ENCODE measurements around the gene MEI4. TPM values are rescaled to one million over a fixed set of nuclear protein-coding genes. Genes with fewer than 3 reads are reported as not detected.

The MEI4 gene
- total RNA-seq, 1 experiment from 2014 or later: 0.20 TPM

DNA sequence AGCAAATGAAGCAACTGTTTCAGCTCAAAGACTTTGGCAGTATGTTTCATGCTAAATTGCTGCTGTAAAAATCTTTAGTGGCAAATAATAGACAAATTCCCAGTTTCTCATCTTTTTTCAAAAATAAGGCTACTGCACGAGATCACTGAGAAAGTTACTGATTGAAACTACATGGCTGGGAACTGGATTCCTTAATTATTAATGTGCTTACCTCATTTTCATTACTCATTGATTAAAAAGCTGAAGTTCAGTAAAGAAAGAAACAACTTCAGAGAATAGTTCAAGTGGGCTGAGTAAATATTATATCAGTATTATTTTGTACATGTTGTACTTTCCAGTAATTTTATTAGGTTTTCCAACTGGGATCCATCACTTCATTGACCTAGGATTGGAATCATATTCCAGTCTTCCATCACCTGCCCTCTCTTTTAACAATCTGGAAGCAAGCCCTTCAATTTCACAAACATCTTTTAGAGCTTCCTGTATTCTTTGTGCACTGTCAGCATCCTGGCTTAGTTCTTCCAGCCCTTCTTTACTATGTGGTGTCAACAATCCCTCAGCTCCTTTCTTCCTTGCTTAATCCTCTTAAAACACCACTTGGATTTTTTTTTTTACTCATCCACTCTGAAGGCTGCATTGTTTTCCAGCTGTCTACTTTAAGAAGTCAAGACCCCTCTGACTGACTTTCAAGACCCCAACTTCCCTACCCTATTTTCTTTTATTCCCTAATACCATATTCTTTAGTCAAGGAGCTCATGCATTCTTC lies 4.3 kb downstream of the MEI4 start:
- Mint-ChIP-seq H3K4me1 (no peaks in the 10 kb centered on the region), H3K27ac (no peak overlapping the region), H3K4me3 (no peak overlapping the region), H3K27me3 (ENCODE audit: low read depth) (no peaks in the 10 kb centered on the region), H3K9me3 (no peaks in the 10 kb centered on the region), H3K36me3 (no peaks in the 10 kb centered on the region)
- DNase-seq (ENCODE audit: low spot score) (no peak), ATAC-seq (no peak)
- ChIA-PET CTCF (no interaction called here), POLR2A (interaction anchor here (1.1 kb wide), 1 partner anchor 15 kb away, joined by 3 read pairs; no protein-coding TSS in a partner anchor)
- TF ChIP-seq GABPB1 (CRISPR knock-in tag; IDR thresholded peaks at IDR 0.05): no peak
- TF ChIP-seq, protein P1, sequence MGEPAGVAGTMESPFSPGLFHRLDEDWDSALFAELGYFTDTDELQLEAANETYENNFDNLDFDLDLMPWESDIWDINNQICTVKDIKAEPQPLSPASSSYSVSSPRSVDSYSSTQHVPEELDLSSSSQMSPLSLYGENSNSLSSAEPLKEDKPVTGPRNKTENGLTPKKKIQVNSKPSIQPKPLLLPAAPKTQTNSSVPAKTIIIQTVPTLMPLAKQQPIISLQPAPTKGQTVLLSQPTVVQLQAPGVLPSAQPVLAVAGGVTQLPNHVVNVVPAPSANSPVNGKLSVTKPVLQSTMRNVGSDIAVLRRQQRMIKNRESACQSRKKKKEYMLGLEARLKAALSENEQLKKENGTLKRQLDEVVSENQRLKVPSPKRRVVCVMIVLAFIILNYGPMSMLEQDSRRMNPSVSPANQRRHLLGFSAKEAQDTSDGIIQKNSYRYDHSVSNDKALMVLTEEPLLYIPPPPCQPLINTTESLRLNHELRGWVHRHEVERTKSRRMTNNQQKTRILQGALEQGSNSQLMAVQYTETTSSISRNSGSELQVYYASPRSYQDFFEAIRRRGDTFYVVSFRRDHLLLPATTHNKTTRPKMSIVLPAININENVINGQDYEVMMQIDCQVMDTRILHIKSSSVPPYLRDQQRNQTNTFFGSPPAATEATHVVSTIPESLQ (CRISPR knock-in tag; IDR thresholded peaks at IDR 0.05): no peak
- no peak for TF ChIP-seq GRHL2 (CRISPR knock-in tag; IDR thresholded peaks at IDR 0.05; ENCODE audit: insufficient replicate concordance, severe bottlenecking)
- no peak for TF ChIP-seq NR3C1 (CRISPR knock-in tag; conservative IDR thresholded peaks at IDR 0.05; ENCODE audit: low read depth)

DNA sequence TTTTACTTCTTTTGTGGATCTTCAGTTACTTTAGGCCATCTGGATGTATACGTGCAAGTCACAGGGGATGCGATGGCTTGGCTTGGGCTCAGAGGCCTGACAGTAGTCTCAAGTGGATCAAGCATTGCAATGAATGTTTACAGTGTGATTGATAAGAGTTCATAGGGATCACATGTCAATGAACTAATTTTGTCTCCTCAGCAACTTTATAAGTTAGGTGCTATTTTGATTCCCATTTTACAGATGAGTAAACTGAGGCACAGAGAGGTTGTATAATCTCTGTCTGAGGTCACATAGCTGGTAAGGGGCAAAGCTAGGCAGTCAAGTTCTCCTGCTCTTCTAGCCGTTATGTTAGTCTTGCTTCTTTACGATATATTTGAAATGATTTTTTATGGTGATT lies 13.5 kb downstream of the MEI4 start:
- Mint-ChIP-seq H3K4me3 (no peak overlapping the region), H3K36me3 (no peaks in the 10 kb centered on the region), H3K4me1 (no peaks in the 10 kb centered on the region), H3K27ac (no peak overlapping the region), H3K27me3 (ENCODE audit: low read depth) (no peaks in the 10 kb centered on the region), H3K9me3 (no peaks in the 10 kb centered on the region)
- TF ChIP-seq ZNF121 (CRISPR knock-in tag; IDR thresholded peaks at IDR 0.05) (no peak), JAZF1 (CRISPR knock-in tag; IDR thresholded peaks at IDR 0.05) (no peak), GABPB1 (CRISPR knock-in tag; IDR thresholded peaks at IDR 0.05) (no peak), ZNF138 (CRISPR knock-in tag; conservative IDR thresholded peaks at IDR 0.05) (no peak)
- TF ChIP-seq, protein P2, sequence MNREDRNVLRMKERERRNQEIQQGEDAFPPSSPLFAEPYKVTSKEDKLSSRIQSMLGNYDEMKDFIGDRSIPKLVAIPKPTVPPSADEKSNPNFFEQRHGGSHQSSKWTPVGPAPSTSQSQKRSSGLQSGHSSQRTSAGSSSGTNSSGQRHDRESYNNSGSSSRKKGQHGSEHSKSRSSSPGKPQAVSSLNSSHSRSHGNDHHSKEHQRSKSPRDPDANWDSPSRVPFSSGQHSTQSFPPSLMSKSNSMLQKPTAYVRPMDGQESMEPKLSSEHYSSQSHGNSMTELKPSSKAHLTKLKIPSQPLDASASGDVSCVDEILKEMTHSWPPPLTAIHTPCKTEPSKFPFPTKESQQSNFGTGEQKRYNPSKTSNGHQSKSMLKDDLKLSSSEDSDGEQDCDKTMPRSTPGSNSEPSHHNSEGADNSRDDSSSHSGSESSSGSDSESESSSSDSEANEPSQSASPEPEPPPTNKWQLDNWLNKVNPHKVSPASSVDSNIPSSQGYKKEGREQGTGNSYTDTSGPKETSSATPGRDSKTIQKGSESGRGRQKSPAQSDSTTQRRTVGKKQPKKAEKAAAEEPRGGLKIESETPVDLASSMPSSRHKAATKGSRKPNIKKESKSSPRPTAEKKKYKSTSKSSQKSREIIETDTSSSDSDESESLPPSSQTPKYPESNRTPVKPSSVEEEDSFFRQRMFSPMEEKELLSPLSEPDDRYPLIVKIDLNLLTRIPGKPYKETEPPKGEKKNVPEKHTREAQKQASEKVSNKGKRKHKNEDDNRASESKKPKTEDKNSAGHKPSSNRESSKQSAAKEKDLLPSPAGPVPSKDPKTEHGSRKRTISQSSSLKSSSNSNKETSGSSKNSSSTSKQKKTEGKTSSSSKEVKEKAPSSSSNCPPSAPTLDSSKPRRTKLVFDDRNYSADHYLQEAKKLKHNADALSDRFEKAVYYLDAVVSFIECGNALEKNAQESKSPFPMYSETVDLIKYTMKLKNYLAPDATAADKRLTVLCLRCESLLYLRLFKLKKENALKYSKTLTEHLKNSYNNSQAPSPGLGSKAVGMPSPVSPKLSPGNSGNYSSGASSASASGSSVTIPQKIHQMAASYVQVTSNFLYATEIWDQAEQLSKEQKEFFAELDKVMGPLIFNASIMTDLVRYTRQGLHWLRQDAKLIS (CRISPR knock-in tag; IDR thresholded peaks at IDR 0.05; ENCODE audit: borderline replicate concordance): no peak
- TF ChIP-seq, protein P3, sequence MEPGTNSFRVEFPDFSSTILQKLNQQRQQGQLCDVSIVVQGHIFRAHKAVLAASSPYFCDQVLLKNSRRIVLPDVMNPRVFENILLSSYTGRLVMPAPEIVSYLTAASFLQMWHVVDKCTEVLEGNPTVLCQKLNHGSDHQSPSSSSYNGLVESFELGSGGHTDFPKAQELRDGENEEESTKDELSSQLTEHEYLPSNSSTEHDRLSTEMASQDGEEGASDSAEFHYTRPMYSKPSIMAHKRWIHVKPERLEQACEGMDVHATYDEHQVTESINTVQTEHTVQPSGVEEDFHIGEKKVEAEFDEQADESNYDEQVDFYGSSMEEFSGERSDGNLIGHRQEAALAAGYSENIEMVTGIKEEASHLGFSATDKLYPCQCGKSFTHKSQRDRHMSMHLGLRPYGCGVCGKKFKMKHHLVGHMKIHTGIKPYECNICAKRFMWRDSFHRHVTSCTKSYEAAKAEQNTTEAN (CRISPR knock-in tag; IDR thresholded peaks at IDR 0.05): no peak
- TF ChIP-seq, protein P4, sequence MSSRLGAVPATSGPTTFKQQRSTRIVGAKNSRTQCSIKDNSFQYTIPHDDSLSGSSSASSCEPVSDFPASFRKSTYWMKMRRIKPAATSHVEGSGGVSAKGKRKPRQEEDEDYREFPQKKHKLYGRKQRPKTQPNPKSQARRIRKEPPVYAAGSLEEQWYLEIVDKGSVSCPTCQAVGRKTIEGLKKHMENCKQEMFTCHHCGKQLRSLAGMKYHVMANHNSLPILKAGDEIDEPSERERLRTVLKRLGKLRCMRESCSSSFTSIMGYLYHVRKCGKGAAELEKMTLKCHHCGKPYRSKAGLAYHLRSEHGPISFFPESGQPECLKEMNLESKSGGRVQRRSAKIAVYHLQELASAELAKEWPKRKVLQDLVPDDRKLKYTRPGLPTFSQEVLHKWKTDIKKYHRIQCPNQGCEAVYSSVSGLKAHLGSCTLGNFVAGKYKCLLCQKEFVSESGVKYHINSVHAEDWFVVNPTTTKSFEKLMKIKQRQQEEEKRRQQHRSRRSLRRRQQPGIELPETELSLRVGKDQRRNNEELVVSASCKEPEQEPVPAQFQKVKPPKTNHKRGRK (CRISPR knock-in tag; IDR thresholded peaks at IDR 0.05; ENCODE audit: borderline replicate concordance): no peak
- TF ChIP-seq, protein P5, sequence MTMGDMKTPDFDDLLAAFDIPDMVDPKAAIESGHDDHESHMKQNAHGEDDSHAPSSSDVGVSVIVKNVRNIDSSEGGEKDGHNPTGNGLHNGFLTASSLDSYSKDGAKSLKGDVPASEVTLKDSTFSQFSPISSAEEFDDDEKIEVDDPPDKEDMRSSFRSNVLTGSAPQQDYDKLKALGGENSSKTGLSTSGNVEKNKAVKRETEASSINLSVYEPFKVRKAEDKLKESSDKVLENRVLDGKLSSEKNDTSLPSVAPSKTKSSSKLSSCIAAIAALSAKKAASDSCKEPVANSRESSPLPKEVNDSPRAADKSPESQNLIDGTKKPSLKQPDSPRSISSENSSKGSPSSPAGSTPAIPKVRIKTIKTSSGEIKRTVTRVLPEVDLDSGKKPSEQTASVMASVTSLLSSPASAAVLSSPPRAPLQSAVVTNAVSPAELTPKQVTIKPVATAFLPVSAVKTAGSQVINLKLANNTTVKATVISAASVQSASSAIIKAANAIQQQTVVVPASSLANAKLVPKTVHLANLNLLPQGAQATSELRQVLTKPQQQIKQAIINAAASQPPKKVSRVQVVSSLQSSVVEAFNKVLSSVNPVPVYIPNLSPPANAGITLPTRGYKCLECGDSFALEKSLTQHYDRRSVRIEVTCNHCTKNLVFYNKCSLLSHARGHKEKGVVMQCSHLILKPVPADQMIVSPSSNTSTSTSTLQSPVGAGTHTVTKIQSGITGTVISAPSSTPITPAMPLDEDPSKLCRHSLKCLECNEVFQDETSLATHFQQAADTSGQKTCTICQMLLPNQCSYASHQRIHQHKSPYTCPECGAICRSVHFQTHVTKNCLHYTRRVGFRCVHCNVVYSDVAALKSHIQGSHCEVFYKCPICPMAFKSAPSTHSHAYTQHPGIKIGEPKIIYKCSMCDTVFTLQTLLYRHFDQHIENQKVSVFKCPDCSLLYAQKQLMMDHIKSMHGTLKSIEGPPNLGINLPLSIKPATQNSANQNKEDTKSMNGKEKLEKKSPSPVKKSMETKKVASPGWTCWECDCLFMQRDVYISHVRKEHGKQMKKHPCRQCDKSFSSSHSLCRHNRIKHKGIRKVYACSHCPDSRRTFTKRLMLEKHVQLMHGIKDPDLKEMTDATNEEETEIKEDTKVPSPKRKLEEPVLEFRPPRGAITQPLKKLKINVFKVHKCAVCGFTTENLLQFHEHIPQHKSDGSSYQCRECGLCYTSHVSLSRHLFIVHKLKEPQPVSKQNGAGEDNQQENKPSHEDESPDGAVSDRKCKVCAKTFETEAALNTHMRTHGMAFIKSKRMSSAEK (CRISPR knock-in tag; IDR thresholded peaks at IDR 0.05; ENCODE audit: borderline replicate concordance): no peak
- POLR2A ChIA-PET: no interaction called here
- CTCF ChIA-PET: no interaction called here
- no peak for DNase-seq (ENCODE audit: low spot score)
- ATAC-seq: no peak

Data from WTC11 (cell line).